NCI-H2196 treated with DMSO at 0.1 percent for 48 hours (cell line): Measurements from ENCODE around the gene ZNF462.

ENCODE experiments used
- DNase-seq: peaks from one replicate; lab custom pipeline; 2025; ENCODE audit not compliant: unreplicated experiment; lab: John Stamatoyannopoulos, UW

Gene ZNF462

GRCh38 chr9:107049046-107049802 is 186.3 kb downstream of the ZNF462 start:
- no peak for DNase-seq

- DNase-seq: no peak
Observed at GRCh38 chr9:107049803-107050184, 186.8 kb downstream of the ZNF462 start.

- no peak for DNase-seq
Observed at GRCh38 chr9:107051392-107051791, 188.4 kb downstream of the ZNF462 start.

GRCh38 chr9:107054146-107054545 is 191.2 kb downstream of the ZNF462 start:
- DNase-seq: no peak

GRCh38 chr9:107059220-107059619 is 196.3 kb downstream of the ZNF462 start:
- DNase-seq: no peak

GRCh38 chr9:107060062-107060461 is 197.1 kb downstream of the ZNF462 start:
- no peak for DNase-seq
